ENCODE measurements around the gene PKN3. TPM values are rescaled to one million over a fixed set of nuclear protein-coding genes. Genes with fewer than 3 reads are reported as not detected.
A peak's percentile ranks its signal among the peaks of the same experiment; 100 is the strongest.

The PKN3 gene
- total RNA-seq, 1 donor from 2014 or later, result 12.1 TPM

DNA sequence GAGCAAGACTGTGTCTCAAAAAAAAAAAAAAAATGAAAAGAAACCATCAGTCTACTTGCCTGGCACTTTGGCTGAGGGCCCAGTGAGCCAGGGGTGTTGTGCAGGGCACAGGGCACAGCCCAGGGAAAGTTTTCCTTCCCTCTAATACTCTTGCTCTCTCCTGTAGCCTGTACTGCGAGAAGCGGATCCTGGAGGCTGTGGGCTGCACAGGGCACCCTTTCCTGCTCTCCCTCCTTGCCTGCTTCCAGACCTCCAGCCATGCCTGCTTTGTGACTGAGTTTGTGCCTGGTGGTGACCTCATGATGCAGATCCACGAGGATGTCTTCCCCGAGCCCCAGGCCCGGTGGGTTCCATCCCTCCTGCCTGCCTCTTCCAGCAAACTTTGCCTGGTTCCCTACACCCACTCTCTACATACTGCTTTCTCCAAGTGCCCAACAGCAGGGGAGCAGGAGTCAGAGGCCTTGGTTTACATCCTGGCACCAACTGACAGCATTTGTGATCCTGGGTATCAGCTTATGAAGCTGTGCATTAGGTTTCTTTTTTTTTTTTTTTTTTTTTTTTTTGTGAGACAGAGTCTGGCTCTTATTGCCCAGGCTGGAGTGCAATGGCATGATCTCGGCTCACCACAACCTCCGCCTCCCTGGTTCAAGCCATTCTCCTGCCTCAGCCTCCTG is 14.4 kb downstream of the PKN3 start:
- no peak for DNase-seq (ENCODE audit: low read depth in 2 of 2)

DNA sequence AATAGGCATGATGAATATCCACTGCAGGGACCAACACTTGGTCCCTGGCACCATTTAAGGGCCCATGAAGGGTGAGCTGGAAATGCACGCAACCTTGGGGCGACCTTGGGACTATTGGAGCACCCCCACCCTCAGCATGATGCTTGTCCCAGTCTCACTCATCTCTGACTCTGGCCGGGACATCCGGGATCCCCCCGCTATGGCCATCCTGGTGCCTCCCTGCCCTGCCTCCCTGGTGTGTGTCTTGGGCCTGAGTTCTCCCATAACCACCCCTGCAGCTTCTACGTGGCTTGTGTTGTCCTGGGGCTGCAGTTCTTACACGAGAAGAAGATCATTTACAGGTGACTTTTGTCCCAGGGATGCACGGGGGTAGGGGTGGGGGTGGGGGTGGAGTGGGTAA is 15.7 kb downstream of the PKN3 start:
- no peak for DNase-seq (ENCODE audit: low read depth in 2 of 2)

DNA sequence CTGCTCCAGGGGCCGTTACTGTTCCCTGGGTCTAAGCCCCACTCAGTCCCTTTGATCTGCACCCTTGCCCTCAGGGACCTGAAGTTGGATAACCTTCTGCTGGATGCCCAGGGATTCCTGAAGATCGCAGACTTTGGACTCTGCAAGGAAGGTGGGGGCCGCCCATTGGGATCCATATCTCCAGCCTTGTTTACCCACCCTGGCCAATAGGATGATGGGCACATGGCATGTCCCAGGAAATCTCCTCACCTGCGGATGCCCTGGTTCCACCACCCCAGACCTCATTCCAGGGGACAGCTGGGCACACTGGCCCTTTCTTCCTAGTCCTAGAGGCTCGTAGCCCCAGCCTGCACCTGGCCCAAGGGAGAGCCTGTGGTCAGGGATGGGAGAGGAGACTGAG is 16.2 kb downstream of the PKN3 start:
- DNase-seq (ENCODE audit: low read depth in 2 of 2), result no peak

DNA sequence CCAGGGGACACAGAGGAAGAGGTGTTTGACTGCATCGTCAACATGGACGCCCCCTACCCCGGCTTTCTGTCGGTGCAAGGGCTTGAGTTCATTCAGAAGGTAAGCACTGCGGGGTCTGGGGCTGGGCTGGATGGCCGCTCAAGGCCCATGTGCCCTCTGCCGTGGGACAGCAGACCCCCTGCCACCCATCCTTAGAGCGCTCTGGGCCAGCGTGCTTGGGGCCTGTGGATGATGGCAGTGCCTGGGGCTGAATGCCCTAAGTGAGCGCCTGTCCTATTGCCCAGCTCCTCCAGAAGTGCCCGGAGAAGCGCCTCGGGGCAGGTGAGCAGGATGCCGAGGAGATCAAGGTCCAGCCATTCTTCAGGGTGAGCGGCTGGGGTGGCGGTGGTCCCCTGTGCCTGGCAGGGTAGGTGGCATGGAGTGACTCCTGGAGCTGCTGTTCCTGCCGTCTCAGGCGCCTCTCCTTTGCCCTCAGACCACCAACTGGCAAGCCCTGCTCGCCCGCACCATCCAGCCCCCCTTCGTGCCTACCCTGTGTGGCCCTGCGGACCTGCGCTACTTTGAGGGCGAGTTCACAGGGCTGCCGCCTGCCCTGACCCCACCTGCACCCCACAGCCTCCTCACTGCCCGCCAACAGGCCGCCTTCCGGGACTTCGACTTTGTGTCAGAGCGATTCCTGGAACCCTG is 17.8 kb downstream of the PKN3 start:
- no peak for DNase-seq (ENCODE audit: low read depth in 2 of 2)

DNA sequence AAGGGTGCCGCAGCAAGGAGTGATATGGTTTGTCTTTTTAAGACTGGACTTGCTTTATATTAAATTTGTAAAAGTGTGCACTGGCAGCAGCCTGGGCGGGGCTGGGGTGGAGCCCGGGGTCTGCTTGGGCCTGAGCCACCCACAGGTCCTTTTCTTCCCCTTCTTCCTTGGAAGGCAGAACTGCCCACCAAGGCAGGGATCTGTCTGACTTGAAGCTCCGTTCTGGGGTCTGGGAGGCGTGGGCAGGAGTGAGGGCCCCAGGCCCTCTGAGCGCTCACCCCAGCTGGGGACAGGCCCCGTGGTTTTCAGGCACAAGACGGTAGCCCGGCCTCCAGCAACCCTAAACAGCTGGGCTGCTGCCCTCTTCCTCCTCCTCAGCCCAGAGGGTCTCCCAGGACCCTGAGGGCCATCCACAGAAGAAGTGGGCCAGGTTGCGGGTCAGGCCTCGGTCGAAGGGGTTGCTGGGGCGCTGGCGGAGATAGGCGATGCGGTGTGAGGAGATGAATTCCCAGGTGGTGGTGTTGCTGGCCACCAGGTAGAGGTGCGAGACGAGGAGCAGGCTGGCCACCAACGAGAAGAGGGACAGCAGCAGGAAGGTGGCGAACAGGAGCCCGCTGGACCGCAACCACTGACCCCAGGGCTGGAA is 18.7 kb downstream of the PKN3 start:
- no peak for DNase-seq (ENCODE audit: low read depth in 2 of 2)

DNA sequence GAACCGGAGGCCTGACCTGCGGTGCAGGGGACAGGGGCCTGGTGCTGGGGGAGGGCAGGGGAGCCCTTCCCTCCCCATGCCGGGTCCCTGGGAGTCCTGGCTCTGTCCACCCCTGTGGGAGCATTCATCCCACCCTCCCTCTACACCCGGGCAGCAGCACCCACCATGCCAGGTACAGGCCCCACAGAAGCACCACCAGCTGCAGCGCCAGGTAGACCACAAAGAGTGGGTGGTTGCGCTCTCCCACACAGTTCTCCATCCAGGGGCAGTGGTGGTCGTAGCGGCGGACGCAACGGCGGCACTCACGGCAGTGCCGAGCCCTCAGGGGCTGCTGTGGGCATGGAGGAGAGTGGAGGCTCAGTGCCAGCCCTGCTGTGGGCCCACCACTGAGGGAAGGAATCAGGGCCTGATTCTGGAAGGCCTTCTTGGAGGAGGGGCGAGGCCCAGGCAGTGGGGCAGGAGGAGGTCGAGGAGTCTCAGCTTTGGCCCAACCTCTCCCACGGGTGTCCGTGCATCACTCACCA is 19.2 kb downstream of the PKN3 start:
- DNase-seq (ENCODE audit: low read depth in 2 of 2), result no peak

DNA sequence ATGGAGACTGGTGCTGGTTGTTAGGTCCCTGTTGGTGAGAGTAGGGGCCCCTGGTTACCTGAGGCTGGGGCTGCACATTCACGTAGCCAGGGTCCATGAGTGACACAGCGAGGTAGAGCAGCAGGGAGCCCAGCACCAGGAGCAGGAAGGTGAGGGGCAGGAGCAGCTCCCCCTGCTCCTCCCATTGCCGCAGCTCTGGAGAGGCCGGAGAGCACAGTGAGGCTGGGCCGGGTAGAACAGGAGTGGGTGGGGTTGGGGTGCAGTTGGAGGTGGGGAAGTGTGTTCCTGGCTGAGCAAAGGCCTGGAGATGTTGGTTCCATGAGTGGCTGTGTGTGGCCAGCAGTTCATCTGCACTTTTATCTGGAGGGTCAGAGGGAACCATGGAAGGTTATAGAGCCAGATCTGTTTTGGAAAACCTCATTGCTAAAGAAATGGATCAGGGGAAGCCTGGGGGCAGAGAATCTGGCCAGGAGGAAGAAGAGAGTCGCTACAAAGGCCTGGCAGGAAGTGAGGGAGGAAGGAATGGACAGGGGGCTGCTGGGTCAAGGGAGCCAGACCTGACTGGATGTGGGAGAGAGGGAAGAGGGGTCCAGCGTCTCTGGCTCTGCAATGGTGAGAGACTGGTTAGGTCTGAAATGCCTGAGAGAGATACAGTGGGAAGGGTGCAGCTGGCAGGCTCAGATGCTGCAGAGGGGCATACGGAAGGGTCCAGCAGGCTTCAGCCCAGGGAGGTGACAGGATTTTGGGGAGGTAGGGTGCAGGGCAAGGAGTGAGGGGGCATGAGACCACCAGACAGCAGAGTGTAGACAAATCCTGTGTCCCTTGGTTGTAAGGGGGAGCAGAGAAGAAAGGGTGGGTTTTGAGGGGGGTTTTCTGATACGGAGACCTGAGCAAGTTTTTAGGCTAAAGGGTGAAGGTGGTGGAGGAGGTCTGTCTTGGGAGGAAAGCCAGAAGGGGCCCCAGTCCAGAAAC is 20.4 kb downstream of the PKN3 start:
- DNase-seq (ENCODE audit: low read depth in 2 of 2), result no peak

DNA sequence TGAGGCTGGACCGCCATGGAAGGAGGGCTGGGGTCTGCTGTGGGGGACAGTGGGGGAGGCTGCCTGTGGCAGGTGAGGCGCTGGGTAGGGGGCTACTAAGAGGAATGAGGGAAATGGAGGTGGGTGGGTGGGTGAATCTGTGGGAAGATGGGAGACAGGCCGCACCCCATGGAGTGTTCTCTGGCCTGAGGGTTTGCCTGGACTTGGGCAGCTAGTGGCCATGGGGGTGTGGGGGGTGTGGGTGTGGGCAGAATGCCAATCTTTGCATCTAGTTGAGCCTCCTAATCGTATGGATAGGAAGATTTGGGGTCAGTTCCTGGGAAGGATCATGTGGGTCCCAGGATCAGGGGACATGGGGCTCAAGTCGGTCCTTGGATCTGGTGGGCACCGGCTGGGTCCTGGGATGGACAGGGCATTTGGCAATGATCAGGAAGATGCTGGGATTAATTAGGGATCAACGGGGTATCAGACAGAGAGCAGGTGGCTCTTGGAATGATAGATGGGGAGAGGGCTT is 21.1 kb downstream of the PKN3 start:
- no peak for DNase-seq (ENCODE audit: low read depth in 2 of 2)

DNA sequence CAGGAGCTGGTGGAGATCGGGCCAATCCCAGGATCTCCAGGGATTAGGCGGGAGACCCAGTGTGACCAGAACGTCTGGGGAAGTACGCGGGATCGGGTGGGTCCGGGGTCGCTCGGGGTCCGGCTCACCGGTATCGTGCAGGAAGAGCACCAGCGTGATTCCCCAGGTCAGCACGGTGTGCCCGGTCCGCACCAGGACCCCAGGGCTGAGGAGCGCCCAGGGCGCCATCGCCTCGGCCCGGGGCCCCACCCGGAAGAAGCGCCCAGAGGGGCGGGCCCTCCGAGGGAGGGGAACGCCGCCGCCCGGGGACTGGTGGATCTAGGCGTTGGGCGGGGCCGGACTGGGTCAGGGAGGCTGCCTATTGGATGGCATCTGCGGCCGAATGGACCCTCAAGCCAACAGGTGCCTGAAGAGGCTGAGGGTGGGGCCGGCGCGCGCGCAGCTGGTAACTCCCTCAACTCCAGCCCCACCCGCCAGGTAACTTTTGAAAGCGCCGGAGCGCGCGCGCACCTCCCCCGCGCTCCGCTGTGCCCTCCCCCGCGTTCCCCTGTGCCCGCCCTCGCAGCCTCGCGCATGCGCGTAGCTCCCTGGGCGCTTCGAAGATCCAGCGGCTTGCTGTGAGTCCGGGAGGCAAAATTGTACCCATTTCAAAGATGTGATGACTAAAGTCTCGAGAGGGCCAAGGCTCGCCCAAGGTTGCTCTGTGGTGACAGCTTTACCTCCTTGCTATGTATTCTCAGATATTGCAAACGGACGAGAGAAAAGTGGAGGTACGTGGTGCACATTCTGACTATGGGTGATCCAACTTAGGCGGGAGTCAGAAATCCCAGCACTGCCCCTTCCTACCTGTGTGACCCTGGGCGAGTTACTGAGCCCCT is 21.8 kb downstream of the PKN3 start, which contains the start of gene ZDHHC12:
Gene ZDHHC12, minus strand, starts transcription at position 262 of the 878 bp plus-strand sequence. Its CDS starts 34 bp downstream, at position 228.
- DNase-seq (ENCODE audit: low read depth in 2 of 2), result peak; percentile 89 to 98

DNA sequence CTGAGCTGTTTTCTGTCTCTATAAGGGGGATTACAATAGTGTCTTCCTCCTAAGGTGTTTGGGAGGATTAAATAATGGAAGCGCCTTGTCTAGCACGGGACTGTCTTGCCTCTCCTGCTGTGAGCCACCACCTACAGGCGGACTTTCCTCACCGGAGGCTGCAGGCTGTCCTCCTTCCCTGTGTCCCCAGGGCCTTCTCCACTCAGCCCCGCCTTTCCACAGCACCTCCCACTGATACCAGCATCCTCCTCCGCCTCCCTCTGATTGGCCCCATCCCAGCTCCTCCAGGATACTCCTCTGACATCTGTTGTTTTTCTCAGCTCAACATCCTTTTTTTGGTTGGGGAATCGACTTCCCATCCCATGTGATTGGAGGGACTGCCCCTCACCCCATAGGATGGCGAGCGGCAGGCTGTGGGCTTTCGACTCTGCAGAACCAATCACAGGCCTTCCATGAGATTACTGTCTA is 22.5 kb downstream of the PKN3 start:
- DNase-seq (ENCODE audit: low read depth in 2 of 2), result peak in 1 of 2 donors; percentile 69

DNA sequence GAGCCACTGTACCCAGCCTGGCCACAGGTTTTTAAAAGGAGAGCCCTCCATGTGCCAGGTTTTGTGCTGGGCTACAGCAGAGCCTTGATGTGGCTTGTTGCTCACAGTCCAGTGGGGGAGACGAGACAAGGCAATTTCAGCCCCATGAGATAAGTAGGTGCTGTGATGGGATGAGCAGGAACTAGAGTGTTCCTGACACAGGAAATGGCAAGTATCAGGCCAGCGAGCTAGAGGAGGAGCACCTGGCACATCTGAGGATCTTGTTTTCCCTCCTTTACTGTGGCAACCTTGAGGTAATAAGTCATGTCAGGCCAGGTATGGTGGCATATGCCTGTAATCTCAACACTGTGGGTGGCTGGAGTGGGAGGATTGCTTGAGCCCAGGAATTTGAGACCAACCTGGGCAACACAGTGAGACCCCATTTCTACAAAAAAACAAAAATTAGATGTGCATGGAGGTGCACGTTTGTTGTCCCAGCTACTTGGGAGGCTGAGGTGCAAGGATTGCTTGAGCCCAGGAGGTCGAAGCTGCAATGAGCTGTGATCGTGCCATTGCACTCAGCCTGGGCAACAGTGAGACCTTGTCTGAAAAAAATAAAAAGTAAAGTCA is 25.4 kb downstream of the PKN3 start:
- no peak for DNase-seq (ENCODE audit: low read depth in 2 of 2)

DNA sequence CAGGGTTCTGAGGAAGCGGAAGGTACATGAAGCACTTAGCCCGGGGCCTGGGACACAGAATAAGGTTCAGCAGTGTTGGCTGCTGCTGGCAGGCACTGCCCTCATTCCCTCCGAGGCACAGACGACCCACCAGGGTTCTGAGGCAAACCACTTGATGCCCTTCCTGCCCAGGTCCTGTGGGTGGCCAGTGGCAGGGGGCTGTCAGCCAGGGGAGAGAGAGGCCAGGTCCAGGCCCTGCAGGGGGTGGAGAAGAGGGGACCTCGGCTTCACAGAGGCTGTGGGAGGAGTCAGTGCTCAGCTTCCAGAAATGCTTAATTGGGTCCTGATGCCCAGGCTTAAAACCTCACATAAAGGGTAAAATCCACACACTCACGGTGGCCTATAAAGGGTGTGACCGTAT is 26.0 kb downstream of the PKN3 start:
- no peak for DNase-seq (ENCODE audit: low read depth in 2 of 2)

DNA sequence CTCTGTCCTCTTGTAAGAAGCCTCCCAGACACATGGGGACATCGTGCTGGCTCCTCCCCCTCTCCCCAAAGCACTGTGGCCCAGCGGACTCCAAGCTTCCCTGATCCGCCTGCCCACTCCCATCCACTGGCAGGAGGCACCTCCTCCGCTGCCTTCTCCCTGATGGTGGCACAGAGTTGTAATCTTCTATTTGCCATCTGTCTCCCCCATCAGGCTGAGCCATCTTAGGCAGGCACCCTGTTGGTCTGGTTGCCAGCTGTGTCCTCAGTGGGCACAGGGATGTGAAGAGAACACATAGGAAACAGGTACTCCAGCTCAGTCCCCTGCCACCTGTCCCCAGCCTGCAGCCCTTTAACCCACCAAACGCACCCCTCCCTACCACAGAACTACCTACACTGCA is 27.0 kb downstream of the PKN3 start:
- no peak for DNase-seq (ENCODE audit: low read depth in 2 of 2)

DNA sequence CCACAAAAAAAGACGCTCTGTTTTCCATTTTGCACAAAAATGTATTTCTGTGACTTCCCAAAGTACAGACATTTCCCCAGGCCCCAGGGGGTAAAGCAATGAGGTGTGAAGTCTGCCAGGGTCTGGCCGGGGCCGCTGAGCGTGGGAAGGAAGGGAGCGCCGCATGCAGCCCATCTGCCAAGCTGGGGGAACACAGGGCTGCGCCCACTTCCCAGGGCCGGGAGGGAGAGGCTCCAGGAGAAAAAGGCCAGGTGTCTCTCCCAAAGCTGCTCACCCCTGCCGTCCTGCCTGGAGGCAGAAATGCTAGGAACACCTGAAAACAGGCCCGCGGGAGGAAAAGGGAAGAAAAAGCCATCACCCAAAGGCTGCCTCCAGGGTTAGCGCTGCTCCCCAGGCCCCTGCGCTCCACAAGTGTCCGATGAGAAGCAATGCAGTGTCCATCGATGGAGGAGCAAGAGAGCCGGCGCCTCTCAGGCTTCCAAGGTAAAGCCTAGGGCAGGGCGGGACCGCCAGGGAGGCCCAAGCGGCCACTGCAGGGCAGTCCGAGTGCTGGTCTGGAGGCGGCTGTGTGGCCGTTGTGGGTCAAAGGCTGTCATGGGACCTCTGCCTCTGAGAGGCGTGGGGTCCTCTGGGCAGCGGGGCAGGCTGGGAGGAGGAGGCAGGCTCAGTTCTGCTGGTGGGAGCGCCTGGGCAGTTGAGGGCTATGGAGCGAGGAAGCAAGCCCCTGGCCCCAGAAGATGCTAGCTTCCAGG is 27.6 kb downstream of the PKN3 start:
- DNase-seq (ENCODE audit: low read depth in 2 of 2), result no peak

DNA sequence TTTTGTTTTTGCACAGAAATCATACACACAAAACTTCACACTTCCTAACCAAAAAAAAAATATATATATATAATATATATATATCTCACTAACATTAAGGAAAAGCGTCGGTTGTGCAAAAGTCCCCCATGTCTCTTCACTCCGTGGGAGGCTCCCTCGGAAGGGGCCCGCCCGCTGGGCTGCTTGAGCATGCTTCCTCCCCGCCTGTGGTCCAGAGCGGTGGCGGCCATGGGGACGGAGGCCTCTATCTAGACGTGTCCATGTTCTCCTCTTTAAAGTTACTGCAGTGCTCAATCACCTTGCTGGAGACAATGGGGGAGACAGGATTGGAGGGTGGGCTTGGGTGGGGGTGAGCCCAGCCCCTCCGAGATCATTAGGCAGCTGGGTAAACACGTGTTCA is 28.8 kb downstream of the PKN3 start:
- DNase-seq (ENCODE audit: low read depth in 2 of 2), result no peak

DNA sequence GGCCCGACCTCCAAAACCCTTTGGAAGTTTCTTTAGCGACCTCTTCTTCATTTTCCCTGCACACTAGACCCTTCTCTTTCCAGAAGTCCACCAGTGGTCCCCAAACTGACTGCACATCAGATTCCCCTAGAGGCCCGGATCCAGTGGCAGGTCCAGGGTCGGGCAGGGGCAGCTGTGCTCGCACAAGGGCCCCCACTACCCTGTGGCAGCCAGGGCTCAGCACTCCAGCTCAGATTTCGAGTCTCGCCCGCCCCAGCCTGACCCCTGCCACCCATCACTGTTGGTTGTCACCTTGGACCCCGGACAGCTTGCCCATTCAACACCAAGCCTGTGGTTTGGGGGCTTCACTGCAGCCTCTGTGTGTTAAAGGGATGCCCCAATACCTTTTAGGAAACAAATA is 29.4 kb downstream of the PKN3 start:
- DNase-seq (ENCODE audit: low read depth in 2 of 2), result no peak

DNA sequence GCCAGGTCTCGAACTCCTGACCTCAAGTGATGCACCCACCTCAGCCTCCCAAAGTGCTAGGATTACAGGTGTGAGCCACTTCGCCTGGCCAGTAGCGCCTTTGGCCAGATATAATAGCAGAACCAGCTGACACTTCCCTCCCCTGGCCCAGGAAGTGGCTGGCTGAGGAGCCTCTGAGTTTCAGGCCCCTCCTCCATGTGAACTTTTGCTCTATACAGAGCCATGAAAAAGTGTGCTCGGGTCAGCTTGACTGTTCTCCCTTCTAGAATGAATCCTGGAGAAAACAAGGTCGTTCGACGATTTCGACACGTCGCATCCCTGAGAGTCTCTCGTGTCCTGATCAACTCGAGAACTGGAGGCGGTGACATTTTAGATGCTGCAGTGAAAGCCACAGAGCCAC is 30.3 kb downstream of the PKN3 start:
- DNase-seq (ENCODE audit: low read depth in 2 of 2), result no peak

DNA sequence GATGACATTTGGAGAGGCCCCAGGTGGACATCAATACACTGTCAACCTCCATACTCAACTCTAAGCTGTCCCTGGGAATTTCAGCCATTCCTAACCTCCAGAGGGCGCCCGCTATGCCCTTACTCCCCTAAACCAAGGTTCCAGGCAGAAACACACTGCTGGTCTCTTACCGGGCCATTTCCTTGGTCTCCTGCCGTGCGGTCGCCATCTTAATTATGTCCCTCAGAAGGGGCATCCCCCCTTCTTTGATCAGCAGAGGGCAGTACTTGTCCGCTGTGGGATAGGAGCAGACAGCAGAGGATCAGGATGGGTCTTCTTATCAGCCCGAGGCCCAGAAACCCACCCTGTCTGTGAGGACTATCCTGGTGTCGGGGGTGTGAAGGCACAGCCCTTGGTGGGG is 31.0 kb downstream of the PKN3 start:
- DNase-seq (ENCODE audit: low read depth in 2 of 2), result peak; percentile 47 to 87

DNA sequence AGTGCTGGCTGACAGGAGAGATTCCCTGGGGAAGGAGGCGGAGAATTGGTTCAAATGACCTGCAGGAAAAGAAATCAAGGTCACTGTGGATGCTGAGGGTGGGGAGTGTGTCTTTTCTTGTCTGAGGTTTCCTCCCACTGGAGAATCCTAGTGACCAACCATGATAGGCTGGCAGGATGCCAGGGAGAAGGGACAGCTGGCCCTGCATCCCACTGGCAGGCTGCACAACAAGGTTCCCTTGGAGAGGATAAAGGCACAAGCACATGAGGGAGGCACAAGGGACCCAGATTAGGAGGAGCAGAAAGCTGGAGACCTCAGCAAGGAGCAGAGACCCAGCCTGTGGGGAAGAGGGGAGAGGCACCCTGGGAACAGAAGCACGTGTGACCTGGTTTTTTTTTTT is 33.1 kb downstream of the PKN3 start:
- no peak for DNase-seq (ENCODE audit: low read depth in 2 of 2)
